ENCODE data around the gene FMNL3. TPM values are rescaled to one million over a fixed set of nuclear protein-coding genes. Genes with fewer than 3 reads are reported as not detected.
"Not testable (repeated sequence)": the region's sequence is repeated elsewhere in the genome, so short reads cannot be mapped to it uniquely, and the experiment has no call there.

Gene FMNL3
- total RNA-seq, 1 experiment from 2014 or later: 3.4 TPM

DNA sequence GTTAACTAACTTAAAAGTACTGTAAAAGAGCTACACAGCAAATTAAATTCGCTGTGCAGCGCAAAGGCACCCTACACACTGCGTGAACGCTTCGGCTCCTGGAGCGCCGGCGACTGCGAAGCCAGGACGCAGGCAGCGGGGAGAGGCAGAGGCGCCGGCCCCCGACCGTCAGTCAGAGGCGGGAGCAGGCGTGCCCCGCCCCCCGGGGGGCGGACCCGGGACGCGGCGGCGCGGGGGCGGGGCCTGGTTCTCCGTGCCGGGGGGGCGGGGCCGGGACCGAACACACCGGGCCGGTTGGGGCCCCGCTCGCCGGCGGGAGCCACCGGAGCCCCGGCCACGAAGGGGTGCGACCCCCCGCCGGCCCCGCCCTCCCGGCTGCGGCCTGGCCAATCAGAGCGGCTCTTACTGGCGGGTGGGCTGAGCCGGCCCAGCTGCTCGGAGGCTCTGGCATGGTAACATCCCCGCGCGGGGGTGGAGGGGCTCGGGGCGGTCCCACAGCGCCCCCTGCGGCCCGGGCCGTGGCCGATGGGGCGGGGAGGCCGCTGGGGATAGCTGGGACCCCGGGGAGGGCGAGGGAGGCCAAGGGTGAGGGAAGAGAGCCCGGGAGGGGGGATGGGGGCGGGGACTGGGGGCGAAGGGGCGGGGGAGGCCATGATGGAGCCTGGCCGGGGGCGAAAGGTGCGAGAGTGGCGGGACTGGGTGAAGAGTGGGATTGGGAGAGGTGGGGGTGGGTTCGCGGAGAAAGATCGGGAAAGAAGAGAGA, 83.9 kb downstream of the FMNL3 start, which contains the start of gene PRPF40B:
TSS of gene PRPF40B (plus strand) at position 420 of the 763 bp plus-strand sequence. CDS start at position 450, 30 bp downstream.
- in situ Hi-C loops (cut with HindIII; ENCODE audit: low pct_unique_long_range_greater_than_20kb, low sequenced_read_pairs): no loop called here
- peak; percentile 70 for DNase-seq (ENCODE audit: low read depth)

GRCh38 chr12:49622501-49623141, 84.6 kb downstream of the FMNL3 start:
- in situ Hi-C loops (cut with HindIII; ENCODE audit: low pct_unique_long_range_greater_than_20kb, low sequenced_read_pairs): no loop called here
- DNase-seq (ENCODE audit: low read depth): no peak

- no peak for DNase-seq (ENCODE audit: low read depth)
- in situ Hi-C loops (cut with HindIII; ENCODE audit: low pct_unique_long_range_greater_than_20kb, low sequenced_read_pairs): no loop called here
These were observed 85.3 kb downstream of the FMNL3 start for GRCh38 chr12:49621651-49622500.

GRCh38 chr12:49619286-49619685, 87.9 kb downstream of the FMNL3 start:
- DNase-seq (ENCODE audit: low read depth): no peak
- in situ Hi-C loops (cut with HindIII; ENCODE audit: low pct_unique_long_range_greater_than_20kb, low sequenced_read_pairs): no loop called here

GRCh38 chr12:49618576-49618975, 88.6 kb downstream of the FMNL3 start:
- DNase-seq (ENCODE audit: low read depth): no peak
- in situ Hi-C loops (cut with HindIII; ENCODE audit: low pct_unique_long_range_greater_than_20kb, low sequenced_read_pairs): no loop called here

- in situ Hi-C loops (cut with HindIII; ENCODE audit: low pct_unique_long_range_greater_than_20kb, low sequenced_read_pairs): no loop called here
- no peak for DNase-seq (ENCODE audit: low read depth)
These were observed 90.5 kb downstream of the FMNL3 start for GRCh38 chr12:49616533-49617219.

- in situ Hi-C loops (cut with HindIII; ENCODE audit: low pct_unique_long_range_greater_than_20kb, low sequenced_read_pairs): no loop called here
- peak; percentile 25 for DNase-seq (ENCODE audit: low read depth)
These were observed 91.5 kb downstream of the FMNL3 start for GRCh38 chr12:49615725-49616124.

DNA sequence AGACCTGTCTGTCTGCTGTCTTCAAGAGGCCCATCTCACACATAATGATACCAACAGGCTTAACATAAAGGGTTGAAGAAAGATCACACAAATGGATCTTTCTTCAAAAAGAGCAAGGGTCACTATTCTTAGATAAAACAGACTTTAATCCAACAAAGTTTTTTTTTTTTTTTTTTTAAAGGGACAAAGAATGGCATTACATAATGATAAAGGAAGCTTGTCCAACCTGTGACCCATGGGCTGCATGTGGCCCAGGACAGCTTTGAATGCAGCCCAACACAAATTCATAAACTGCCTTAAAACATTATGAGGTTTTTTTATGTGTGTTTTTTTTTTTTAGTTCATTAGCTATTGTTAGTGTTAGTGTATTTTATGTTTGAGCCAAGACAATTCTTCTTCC, 95.0 kb downstream of the FMNL3 start:
- no peak for DNase-seq (ENCODE audit: low read depth)
- in situ Hi-C loops (cut with HindIII; ENCODE audit: low pct_unique_long_range_greater_than_20kb, low sequenced_read_pairs): no loop called here

DNA sequence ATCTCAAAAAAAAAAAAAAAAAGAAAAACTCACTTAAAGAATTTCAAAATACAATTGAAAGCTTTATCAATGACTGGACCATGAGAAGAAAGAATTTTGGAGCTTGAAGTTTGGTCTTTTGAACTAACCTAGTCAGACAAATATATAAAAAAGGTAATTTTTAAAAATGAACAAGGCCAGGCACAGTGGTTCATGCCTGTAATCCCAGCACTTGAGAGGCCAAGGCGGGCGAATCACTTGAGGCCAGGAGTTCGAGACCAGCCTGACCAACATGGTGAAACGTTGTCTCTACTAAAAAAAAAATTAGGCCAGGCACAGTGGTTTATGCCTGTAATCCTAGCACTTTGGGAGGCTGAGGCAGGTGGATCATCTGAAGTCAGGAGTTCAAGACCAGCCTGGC, 96.4 kb downstream of the FMNL3 start:
- DNase-seq (ENCODE audit: low read depth); in situ Hi-C loops (cut with HindIII; ENCODE audit: low pct_unique_long_range_greater_than_20kb, low sequenced_read_pairs): not testable (repeated sequence)

- in situ Hi-C loops (cut with HindIII; ENCODE audit: low pct_unique_long_range_greater_than_20kb, low sequenced_read_pairs): no loop called here
- DNase-seq (ENCODE audit: low read depth): no peak
These were observed 97.4 kb downstream of the FMNL3 start for GRCh38 chr12:49609875-49610154.

- in situ Hi-C loops (cut with HindIII; ENCODE audit: low pct_unique_long_range_greater_than_20kb, low sequenced_read_pairs): no loop called here
These were observed 97.9 kb downstream of the FMNL3 start for GRCh38 chr12:49609059-49609874.

DNA sequence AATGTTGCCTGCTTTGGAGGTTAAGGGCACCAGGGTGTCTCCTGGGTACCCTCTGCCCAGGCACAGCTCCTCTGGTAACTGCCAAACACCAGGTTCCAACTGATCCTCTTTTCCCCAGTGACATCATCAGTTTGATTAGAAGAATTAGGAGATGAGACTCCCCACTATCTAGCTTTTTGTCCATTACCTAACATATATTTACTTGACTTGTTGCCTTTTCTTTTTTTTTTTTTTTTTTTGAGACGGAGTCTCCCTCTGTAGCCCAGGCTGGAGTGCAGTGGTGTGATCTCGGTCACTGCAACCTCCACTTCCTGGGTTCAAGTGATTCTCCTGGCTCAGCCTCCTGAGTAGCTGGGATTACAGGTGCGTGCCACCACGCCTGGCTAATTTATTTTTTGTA, 101.7 kb downstream of the FMNL3 start, which contains the start of gene FAM186B:
TSS of gene FAM186B (minus strand) at position 101 of the 400 bp plus-strand sequence. CDS start 162 bp downstream, outside the sequence.
- DNase-seq (ENCODE audit: low read depth); in situ Hi-C loops (cut with HindIII; ENCODE audit: low pct_unique_long_range_greater_than_20kb, low sequenced_read_pairs): not testable (repeated sequence)

More at GRCh38 chr12:49609059-49609874, 97.9 kb downstream of the FMNL3 start:
- DNase-seq (ENCODE audit: low read depth): no peak

GRCh38 chr12:49604856-49605255, 102.3 kb downstream of the FMNL3 start:
- no peak for DNase-seq (ENCODE audit: low read depth)
- in situ Hi-C loops (cut with HindIII; ENCODE audit: low pct_unique_long_range_greater_than_20kb, low sequenced_read_pairs): no loop called here

DNA sequence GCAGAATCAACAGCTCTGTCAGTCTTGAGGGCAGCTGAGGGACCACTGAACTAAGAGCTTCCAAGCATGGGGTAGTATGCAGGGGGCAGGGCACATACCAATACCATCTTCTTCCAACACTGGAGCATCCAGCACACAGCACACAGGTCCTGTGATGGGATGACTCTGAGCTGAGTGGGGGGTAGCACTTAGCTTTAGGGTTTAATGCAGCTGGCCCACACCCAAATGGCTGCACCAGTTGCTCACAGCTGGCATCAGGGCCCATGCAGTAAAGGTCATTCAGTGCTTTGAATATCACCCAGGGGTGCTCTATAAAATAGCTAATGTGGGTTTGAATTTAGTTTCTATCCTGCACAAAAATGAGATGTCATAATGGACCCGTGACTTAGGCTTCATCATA, 103.5 kb downstream of the FMNL3 start:
- DNase-seq (ENCODE audit: low read depth): no peak
- in situ Hi-C loops (cut with HindIII; ENCODE audit: low pct_unique_long_range_greater_than_20kb, low sequenced_read_pairs): no loop called here

- in situ Hi-C loops (cut with HindIII; ENCODE audit: low pct_unique_long_range_greater_than_20kb, low sequenced_read_pairs): no loop called here
- no peak for DNase-seq (ENCODE audit: low read depth)
These were observed 107.2 kb downstream of the FMNL3 start for GRCh38 chr12:49599961-49600360.

- DNase-seq (ENCODE audit: low read depth): no peak
- in situ Hi-C loops (cut with HindIII; ENCODE audit: low pct_unique_long_range_greater_than_20kb, low sequenced_read_pairs): no loop called here
These were observed 108.7 kb downstream of the FMNL3 start for GRCh38 chr12:49598527-49598926.

DNA sequence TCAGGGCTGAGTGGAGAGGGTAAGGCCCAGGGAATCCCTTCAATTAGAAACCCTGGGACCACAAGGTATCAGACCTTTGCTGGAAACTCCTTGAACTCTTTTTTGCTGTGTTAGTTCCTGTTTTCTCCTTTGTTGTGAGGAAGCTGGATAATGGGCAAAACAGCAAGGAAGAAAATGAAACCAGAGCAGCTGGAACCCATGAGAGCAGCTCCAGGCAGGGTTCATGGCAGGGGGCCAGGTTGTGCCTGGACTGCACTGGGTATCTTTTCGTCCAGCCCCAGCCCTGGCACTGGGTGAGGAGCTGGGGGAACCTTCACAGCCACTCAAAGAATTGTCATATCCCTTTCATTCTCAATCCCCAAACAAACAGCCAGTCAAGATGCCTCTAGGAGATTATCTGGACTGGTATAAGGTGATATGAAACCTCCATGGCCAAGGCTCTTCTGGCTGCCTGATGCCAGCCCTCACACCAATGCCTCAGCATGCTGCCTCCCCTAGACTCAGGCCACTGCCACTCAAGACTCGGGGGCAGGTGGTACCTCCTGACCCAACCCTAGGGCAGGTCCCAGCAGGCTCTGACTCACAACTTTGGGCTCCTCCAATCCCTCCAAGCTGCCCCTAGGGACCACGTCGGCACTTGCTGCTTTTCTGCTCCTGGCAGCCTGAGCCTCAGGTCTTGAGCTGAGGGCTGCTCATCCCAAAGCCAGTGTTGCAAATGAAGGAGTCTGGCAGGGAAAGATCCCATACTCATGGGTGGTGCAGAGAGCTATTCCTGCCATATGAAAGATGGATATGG, 118.3 kb downstream of the FMNL3 start:
- DNase-seq (ENCODE audit: low read depth): no peak
- in situ Hi-C loops (cut with HindIII; ENCODE audit: low pct_unique_long_range_greater_than_20kb, low sequenced_read_pairs): no loop called here
